Right lobe of liver (tissue), 6 donors: ENCODE results near the gene ERMP1. TPM values are rescaled to one million over a fixed set of nuclear protein-coding genes. Genes with fewer than 3 reads are reported as not detected.

ENCODE experiments used
- ATAC-seq, 4 donors: fragments of 200-7000 bp; cut with Tn5 transposase; one replicate each; pipeline ENCODE4 v1.9.1; 2020; ENCODE audit warnings: mild to moderate bottlenecking in 4 of 4, moderate library complexity in 4 of 4
- DNase-seq, 3 donors: peaks; one replicate each; pipeline ENCODE4 v3.0.0-alpha.2; 2020
- H3K27ac ChIP-seq, 3 donors: fragments of 200-600 bp; one replicate each; pipeline ENCODE4 v1.8.0; 2022
- H3K27me3 ChIP-seq, 2 donors: fragments of 200-600 bp; one replicate each; pipeline ENCODE4 v1.8.0; 2022
- H3K36me3 ChIP-seq, 4 donors: fragments of 200-600 bp; sonication (generic) in 1 of 4; one replicate each; pipeline versions ENCODE4 v1.5.1 to v1.8.0; 2017 to 2022; ENCODE audit warnings: control low read depth in 1 of 4
- H3K4me1 ChIP-seq, 4 donors: fragments of 200-600 bp; sonication (generic) in 1 of 4; one replicate each; pipeline versions ENCODE4 v1.5.1 to v1.8.0; 2017 to 2022; ENCODE audit warnings: control low read depth in 1 of 4
- H3K4me3 ChIP-seq, 3 donors: fragments of 200-600 bp; one replicate each; pipeline ENCODE4 v1.8.0; 2022
- H3K9me3 ChIP-seq, 4 donors: fragments of 200-600 bp; sonication (generic) in 1 of 4; one replicate each; pipeline versions ENCODE4 v1.5.1 to v1.8.0; 2017 to 2022; ENCODE audit warnings: control low read depth in 1 of 4
- POLR2A ChIP-seq: fragments of 450-650 bp; IDR thresholded peaks from one replicate; pipeline ENCODE4 v1.6.1; 2017; ENCODE audit warnings: antibody characterized with exemption, mild to moderate bottlenecking
- WGBS: methylation state at CpG from one replicate; pipeline ENCODE4 v1.1.6; 2018; ENCODE audit warnings: low coverage, low lambda C conversion rate; ENCODE audit not compliant: insufficient coverage; ENCODE audit errors: missing lambda C conversion rate; 5-methylcytosine and 5-hydroxymethylcytosine counted together
- intact Hi-C, 2 donors: fragments of 100-400 bp; cut with DNase I; formaldehyde crosslinking; loops; one replicate each; pipeline versions ENCODE4 v1.11.2 to v1.14.1; 2022
- total RNA-seq, 6 experiments: library from RNA; depleted of rRNA in 2 of 6; stranded (reverse); fragments of >200 nt in 2 of 6; fragmentation: NEBNext Ultra II Directional in 3 of 6; extraction: Animal tissue kit (Norgen Biotek cat#: 25700) in 3 of 6; gene quantifications; one replicate each; pipeline versions ENCODE4 v1.1.0 to v1.2.4, GENCODE V29; 2016 to 2023
- TF ChIP-seq, protein P1 (sequence below), 4 donors: fragments of 200-600 bp in 3 of 4; fragments of 450-650 bp in 1 of 4; IDR thresholded peaks; one replicate each; pipeline versions ENCODE4 v1.5.1 to v1.8.0; 2016 to 2022; ENCODE audit warnings: antibody characterized with exemption in 4 of 4, mild to moderate bottlenecking in 2 of 4
- donor health status: DM: no; HTN: yes; CAD: no.
- donor health status: DM: no; HTN: no; CAD: no.
- donor health status: DM: no; HTN: no; CAD: no.
- donor health status: DM: no; HTN: yes; CAD: no.
- donor health status: DM: no; HTN: yes; CAD: no.

ERMP1 gene
- total RNA-seq, 6 experiments from 2014 or later, result 7.9 to 13.9 (median 10.2) TPM

DNA sequence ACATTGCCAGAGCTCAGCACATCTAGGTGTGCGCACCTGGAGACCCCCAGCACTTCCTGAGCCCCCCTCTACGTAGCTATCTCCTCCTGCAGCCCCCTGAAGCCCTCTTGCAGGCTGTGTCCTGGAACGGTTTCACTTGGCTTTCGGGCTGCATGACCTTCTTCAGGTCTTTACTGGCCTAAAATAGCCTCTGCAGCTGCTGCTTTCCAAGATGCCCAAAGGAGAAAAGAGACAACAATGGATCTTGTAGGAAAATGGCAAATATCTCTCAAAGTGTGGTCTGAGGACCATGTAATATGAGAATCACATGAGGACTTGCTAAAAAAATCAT, 6.6 kb upstream of the ERMP1 start:
- TF ChIP-seq, protein P1, sequence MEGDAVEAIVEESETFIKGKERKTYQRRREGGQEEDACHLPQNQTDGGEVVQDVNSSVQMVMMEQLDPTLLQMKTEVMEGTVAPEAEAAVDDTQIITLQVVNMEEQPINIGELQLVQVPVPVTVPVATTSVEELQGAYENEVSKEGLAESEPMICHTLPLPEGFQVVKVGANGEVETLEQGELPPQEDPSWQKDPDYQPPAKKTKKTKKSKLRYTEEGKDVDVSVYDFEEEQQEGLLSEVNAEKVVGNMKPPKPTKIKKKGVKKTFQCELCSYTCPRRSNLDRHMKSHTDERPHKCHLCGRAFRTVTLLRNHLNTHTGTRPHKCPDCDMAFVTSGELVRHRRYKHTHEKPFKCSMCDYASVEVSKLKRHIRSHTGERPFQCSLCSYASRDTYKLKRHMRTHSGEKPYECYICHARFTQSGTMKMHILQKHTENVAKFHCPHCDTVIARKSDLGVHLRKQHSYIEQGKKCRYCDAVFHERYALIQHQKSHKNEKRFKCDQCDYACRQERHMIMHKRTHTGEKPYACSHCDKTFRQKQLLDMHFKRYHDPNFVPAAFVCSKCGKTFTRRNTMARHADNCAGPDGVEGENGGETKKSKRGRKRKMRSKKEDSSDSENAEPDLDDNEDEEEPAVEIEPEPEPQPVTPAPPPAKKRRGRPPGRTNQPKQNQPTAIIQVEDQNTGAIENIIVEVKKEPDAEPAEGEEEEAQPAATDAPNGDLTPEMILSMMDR (IDR thresholded peaks at IDR 0.05), result no peak
- TF ChIP-seq POLR2A, result no peak
- Histone ChIP-seq H3K36me3 (no peaks in the 10 kb centered on the region), H3K4me3 (no peak overlapping the region), H3K27ac (peak overlapping the region in 2 of 3 donors; percentile 36 to 43), H3K4me1 (peaks cover 0 to 27% (median 9%) of the 10 kb centered on the region in 4 donors), H3K27me3 (no peaks in the 10 kb centered on the region), H3K9me3 (no peaks in the 10 kb centered on the region)
- ATAC-seq, result peak in 3 of 4 donors; percentile 13 to 24 (median 15)
- 55% methylated on average over 4 of the region's 4 CpGs for WGBS
- intact Hi-C loops, result no loop called here
- no peak for DNase-seq

GRCh38 chr9:5838884-5839571, 6.1 kb upstream of the ERMP1 start:
- DNase-seq, result peak; percentile 47 to 72 (median 63)

DNA sequence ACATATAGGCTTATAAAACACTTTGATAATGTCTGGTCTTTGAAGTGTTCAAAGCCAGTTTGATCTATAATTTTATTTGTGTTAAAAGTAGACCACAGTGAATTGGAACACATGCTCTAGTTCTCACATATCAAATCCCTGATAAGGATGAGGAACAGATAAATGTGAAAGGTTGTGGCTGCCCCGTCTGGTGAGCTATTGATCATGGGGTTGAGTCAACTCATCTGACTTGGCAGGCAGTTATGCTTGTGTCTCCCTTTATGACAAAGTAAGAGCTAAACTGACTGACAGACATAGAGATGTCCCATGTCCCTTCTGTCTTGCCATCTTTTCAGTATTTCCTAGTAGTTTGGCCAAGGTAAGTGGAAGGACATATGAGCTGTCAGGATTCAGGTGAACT, 2.9 kb upstream of the ERMP1 start:
- H3K36me3 ChIP-seq, result no peaks in the 10 kb centered on the region
- 63% methylated on average over 1 of the region's 1 CpG for WGBS
- no peaks in the 10 kb centered on the region for H3K27me3 ChIP-seq
- TF ChIP-seq, protein P1 (IDR thresholded peaks at IDR 0.05), result no peak
- no peak for TF ChIP-seq POLR2A
- H3K27ac ChIP-seq, result peak overlapping the region in 1 of 3 donors; percentile 44
- peak in 2 of 3 donors; percentile 37 to 57 for DNase-seq
- peaks cover 0 to 37% (median 9%) of the 10 kb centered on the region in 4 donors for H3K4me1 ChIP-seq
- peak; percentile 51 to 67 (median 63) for ATAC-seq
- intact Hi-C loops, result no loop called here
- no peak overlapping the region for H3K4me3 ChIP-seq
- H3K9me3 ChIP-seq, result no peaks in the 10 kb centered on the region

More at GRCh38 chr9:5838884-5839571, 6.1 kb upstream of the ERMP1 start:
- H3K4me3 ChIP-seq, result no peak overlapping the region
- H3K36me3 ChIP-seq, result no peaks in the 10 kb centered on the region
- no peaks in the 10 kb centered on the region for H3K27me3 ChIP-seq
- intact Hi-C loops, result no loop called here
- no peak for TF ChIP-seq POLR2A
- TF ChIP-seq, protein P1 (IDR thresholded peaks at IDR 0.05), result no peak
- H3K4me1 ChIP-seq, result peaks cover 0 to 27% (median 9%) of the 10 kb centered on the region in 4 donors
- 27% methylated on average over 2 of the region's 2 CpGs for whole genome bisulfite sequencing
- ATAC-seq, result peak; percentile 85 to 90 (median 88)
- peak overlapping the region in 2 of 3 donors; percentile 36 to 43 for H3K27ac ChIP-seq
- H3K9me3 ChIP-seq, result no peaks in the 10 kb centered on the region

GRCh38 chr9:5834214-5834613, 1.3 kb upstream of the ERMP1 start:
- WGBS, result 71% methylated on average over 1 of the region's 1 CpG
- H3K4me3 ChIP-seq, result no peak overlapping the region
- no peak for TF ChIP-seq POLR2A
- TF ChIP-seq, protein P1 (IDR thresholded peaks at IDR 0.05), result no peak
- H3K9me3 ChIP-seq, result no peaks in the 10 kb centered on the region
- no peaks in the 10 kb centered on the region for H3K27me3 ChIP-seq
- H3K27ac ChIP-seq, result no peak overlapping the region
- intact Hi-C loops, result no loop called here
- H3K4me1 ChIP-seq, result peaks cover 0 to 32% (median 7%) of the 10 kb centered on the region in 4 donors
- H3K36me3 ChIP-seq, result no peaks in the 10 kb centered on the region
- DNase-seq, result no peak
- no peak for ATAC-seq
